Mesenchymal stem cell (in vitro differentiated cells and primary cell): Measurements from ENCODE around the gene CHCT1.
"Not testable (repeated sequence)": the region's sequence is repeated elsewhere in the genome, so short reads cannot be mapped to it uniquely, and the experiment has no call there.

Source experiments
- DNase-seq: peaks from one replicate; pipeline ENCODE4 v3.0.0-alpha.2; 2013
- H2AFZ ChIP-seq: one replicate; pipeline ENCODE4 v1.6.1; 2013; ENCODE audit warnings: low read depth, mild to moderate bottlenecking, control low read depth, inconsistent platforms, low read length, moderate library complexity
- H2AK5ac ChIP-seq: 2 replicates; pipeline ENCODE4 v1.6.1; 2013; ENCODE audit warnings: low read length, moderate library complexity, mild to moderate bottlenecking, inconsistent platforms; ENCODE audit not compliant: severe bottlenecking
- H2BK120ac ChIP-seq: one replicate; pipeline ENCODE4 v1.6.1; 2013; ENCODE audit warnings: low read depth, mild to moderate bottlenecking, inconsistent platforms, low read length, moderate library complexity
- H2BK12ac ChIP-seq, 2 experiments: one replicate each; pipeline ENCODE4 v1.6.1; 2013; ENCODE audit warnings: inconsistent platforms in 2 of 2, low read length in 2 of 2, mild to moderate bottlenecking in 2 of 2, moderate library complexity in 2 of 2, control low read depth in 1 of 2
- H2BK15ac ChIP-seq: one replicate; pipeline ENCODE4 v1.6.1; 2013; ENCODE audit warnings: mild to moderate bottlenecking, low read depth, inconsistent platforms; ENCODE audit not compliant: poor library complexity, severe bottlenecking
- H2BK5ac ChIP-seq: 2 replicates; pipeline ENCODE4 v1.6.1; 2013; ENCODE audit warnings: low read depth, mild to moderate bottlenecking, low read length, control low read depth, inconsistent platforms; ENCODE audit not compliant: poor library complexity, severe bottlenecking
- H3K14ac ChIP-seq, 2 experiments: one replicate each; pipeline ENCODE4 v1.6.1; 2013; ENCODE audit warnings: inconsistent platforms in 2 of 2, low read length in 2 of 2, control low read depth in 1 of 2, mild to moderate bottlenecking in 1 of 2, moderate library complexity in 1 of 2
- H3K18ac ChIP-seq, 2 experiments: one replicate each; pipeline ENCODE4 v1.6.1; 2013; ENCODE audit warnings: inconsistent platforms in 2 of 2, low read length in 2 of 2, control low read depth in 1 of 2, low read depth in 1 of 2, mild to moderate bottlenecking in 1 of 2
- H3K23ac ChIP-seq, 2 experiments: one replicate each; pipeline ENCODE4 v1.6.1; 2013; ENCODE audit warnings: inconsistent platforms in 2 of 2, low read length in 2 of 2, mild to moderate bottlenecking in 2 of 2, moderate library complexity in 2 of 2, control low read depth in 1 of 2
- H3K27ac ChIP-seq: 2 replicates; pipeline ENCODE4 v1.5.1; 2013; ENCODE audit warnings: mild to moderate bottlenecking, moderate library complexity, low read length, control low read depth, inconsistent platforms; ENCODE audit not compliant: poor library complexity, severe bottlenecking
- H3K27me3 ChIP-seq, 2 experiments: 2 replicates each; pipeline versions ENCODE4 v1.6.1 to v1.7.0; 2013; ENCODE audit warnings: low read length in 2 of 2, mild to moderate bottlenecking in 2 of 2, moderate library complexity in 2 of 2, control low read depth in 1 of 2, inconsistent platforms in 1 of 2; ENCODE audit not compliant: control insufficient read depth in 1 of 2, insufficient read depth in 1 of 2
- H3K36me3 ChIP-seq, 2 experiments: 2 replicates each; pipeline versions ENCODE4 v1.6.1 to v1.7.0; 2013; ENCODE audit warnings: low read length in 2 of 2, control low read depth in 1 of 2, inconsistent platforms in 1 of 2, low read depth in 1 of 2, mild to moderate bottlenecking in 1 of 2; ENCODE audit not compliant: insufficient read depth in 2 of 2, control insufficient read depth in 1 of 2
- H3K4ac ChIP-seq, 2 experiments: one replicate each; pipeline ENCODE4 v1.6.1; 2013; ENCODE audit warnings: inconsistent platforms in 2 of 2, low read length in 2 of 2, mild to moderate bottlenecking in 2 of 2, moderate library complexity in 2 of 2, control low read depth in 1 of 2, low read depth in 1 of 2
- H3K4me1 ChIP-seq: 2 replicates; pipeline ENCODE4 v1.6.1; 2013; ENCODE audit warnings: low read depth, low read length, control low read depth; ENCODE audit not compliant: control insufficient read depth, insufficient read depth
- H3K4me2 ChIP-seq: 2 replicates; pipeline ENCODE4 v1.6.1; 2013; ENCODE audit warnings: low read length, mild to moderate bottlenecking, inconsistent platforms; ENCODE audit not compliant: poor library complexity, severe bottlenecking
- H3K4me3 ChIP-seq, 2 experiments: 2 replicates each; pipeline versions ENCODE4 v1.5.1 to v1.7.0; 2013; ENCODE audit warnings: low read length in 2 of 2, mild to moderate bottlenecking in 2 of 2, control low read depth in 1 of 2, low read depth in 1 of 2; ENCODE audit not compliant: insufficient read depth in 1 of 2
- H3K79me1 ChIP-seq: replicated peaks from 2 replicates; pipeline ENCODE4 v1.6.1; 2013; ENCODE audit warnings: mild to moderate bottlenecking, control low read depth, low read length, inconsistent platforms; ENCODE audit not compliant: poor library complexity, severe bottlenecking
- H3K9ac ChIP-seq: 2 replicates; pipeline ENCODE4 v1.7.0; 2013; ENCODE audit warnings: mild to moderate bottlenecking, low read length, moderate library complexity
- H3K9me3 ChIP-seq: 2 replicates; pipeline ENCODE4 v1.7.0; 2013; ENCODE audit warnings: mild to moderate bottlenecking, low read length; ENCODE audit not compliant: control insufficient read depth
- H4K8ac ChIP-seq: one replicate; pipeline ENCODE4 v1.6.1; 2013; ENCODE audit warnings: inconsistent platforms, mild to moderate bottlenecking, low read length, moderate library complexity
- H4K91ac ChIP-seq: one replicate; pipeline ENCODE4 v1.6.1; 2013; ENCODE audit warnings: mild to moderate bottlenecking, low read length, inconsistent platforms
- WGBS: methylation state at CpG from one replicate; pipeline ENCODE4 v1.1.7; 2013; ENCODE audit warnings: mixed read lengths; 5-methylcytosine and 5-hydroxymethylcytosine counted together

Gene CHCT1

DNA sequence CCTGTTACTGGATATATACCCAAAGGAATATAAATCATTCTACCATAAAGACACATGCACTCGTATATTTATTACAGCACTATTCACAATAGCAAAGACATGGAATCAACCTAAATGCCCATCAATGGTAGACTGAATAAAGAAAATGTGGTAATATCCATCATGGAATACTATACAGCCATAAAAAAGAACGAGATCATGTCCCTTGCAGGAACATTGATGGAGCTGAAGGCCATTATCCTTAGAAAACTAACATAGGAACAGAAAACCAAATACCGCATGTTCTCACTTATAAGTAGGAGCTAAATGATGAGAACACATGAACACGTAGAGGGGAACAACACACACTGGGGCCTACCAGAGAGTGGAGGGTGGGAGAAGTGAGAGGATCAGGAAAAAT is 3.3 kb upstream of the CHCT1 start:
- H3K18ac ChIP-seq, H2BK12ac ChIP-seq, H4K8ac ChIP-seq, H3K4me3 ChIP-seq, H3K23ac ChIP-seq, H3K4me2 ChIP-seq, H3K14ac ChIP-seq, H3K4ac ChIP-seq, H2AK5ac ChIP-seq, H4K91ac ChIP-seq, H3K4me1 ChIP-seq, H2BK15ac ChIP-seq, H3K79me1 ChIP-seq, H3K36me3 ChIP-seq, H3K9me3 ChIP-seq, H3K9ac ChIP-seq, H3K27ac ChIP-seq, H3K27me3 ChIP-seq, H2BK5ac ChIP-seq, H2BK120ac ChIP-seq, H2AFZ ChIP-seq, DNase-seq: not testable (repeated sequence)
- 100% methylated on average over 3 of the region's 4 CpGs for WGBS

DNA sequence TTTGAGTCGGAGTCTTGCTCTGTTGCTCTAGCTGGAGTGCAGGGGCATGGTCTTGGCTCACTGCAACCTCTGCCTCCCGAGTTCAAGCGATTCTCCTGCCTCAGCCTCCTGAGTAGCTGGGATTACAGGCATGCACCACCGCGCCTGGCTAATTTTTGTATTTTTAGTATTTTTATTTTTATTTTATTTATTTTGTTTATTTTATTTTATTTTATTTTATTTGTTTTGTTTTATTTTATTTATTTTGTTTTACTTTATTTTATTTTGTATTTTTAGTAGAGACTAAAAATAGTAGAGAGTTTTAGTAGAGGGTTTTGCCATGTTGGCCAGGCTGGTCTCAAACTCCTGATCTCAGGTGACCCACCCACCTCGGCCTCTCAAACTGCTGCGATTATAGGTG is 2.4 kb upstream of the CHCT1 start:
- H3K4me1 ChIP-seq, H2BK12ac ChIP-seq, H2BK120ac ChIP-seq, H2BK15ac ChIP-seq, H3K79me1 ChIP-seq, H2AFZ ChIP-seq, H3K4ac ChIP-seq, H3K9ac ChIP-seq, H2AK5ac ChIP-seq, H3K4me2 ChIP-seq, H2BK5ac ChIP-seq, H3K14ac ChIP-seq, DNase-seq, H3K18ac ChIP-seq, H3K4me3 ChIP-seq, H3K36me3 ChIP-seq, H4K91ac ChIP-seq, H3K9me3 ChIP-seq, H4K8ac ChIP-seq, H3K27ac ChIP-seq, H3K23ac ChIP-seq, H3K27me3 ChIP-seq: not testable (repeated sequence)
- WGBS: 95% methylated on average over 4 of the region's 7 CpGs

DNA sequence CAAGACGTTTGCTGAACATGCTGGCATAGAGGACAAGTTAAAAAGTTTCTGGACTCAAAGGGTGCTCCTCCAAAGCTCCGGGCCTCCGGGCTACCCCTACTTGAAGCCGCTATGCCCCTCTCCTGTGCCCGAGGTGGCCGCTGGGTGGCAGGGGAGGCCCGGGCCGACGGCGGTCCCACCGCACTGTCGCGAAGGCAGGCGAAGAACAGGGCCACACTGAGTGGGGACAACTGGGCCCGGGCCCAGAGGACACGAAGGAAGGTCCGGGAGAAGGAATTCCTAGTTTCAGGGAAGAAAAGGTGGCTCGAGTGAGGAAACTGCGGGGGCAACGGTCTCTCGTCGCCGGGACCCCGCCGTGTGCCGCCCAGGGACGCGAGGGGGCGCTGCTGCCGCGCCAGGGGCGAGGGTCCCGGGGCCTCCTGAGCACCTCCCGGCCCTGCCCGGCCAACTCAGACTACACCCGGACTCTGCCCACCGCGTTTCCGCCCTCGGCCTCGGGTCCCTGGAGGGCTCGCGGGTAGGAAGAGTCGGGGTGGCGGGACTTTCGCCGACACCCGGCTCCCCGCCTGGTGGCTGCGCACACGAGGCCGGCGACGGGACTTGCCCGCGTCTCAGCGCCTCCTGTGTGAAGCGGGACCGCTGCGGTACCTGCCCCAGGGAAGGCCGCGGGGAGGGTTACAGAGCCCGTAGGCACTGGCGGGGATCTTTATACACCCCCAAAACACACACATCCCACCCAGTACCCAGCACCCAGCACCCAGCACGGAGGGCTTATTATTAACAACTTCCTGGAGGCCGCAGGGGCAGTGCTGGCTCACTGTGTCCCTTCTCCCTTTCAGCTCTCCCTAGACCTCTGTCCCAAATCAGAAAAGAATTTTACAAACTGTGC is 772 bp upstream of the CHCT1 start:
- Histone ChIP-seq H2BK15ac (peak overlapping the region; percentile 57), H2BK12ac (peak overlapping the region; percentile 40 to 67), H2BK120ac (peak overlapping the region; percentile 6), H3K4me2 (peak overlapping the region; percentile 85), H3K9ac (peak overlapping the region; percentile 86), H3K9me3 (no peaks in the 10 kb centered on the region), H3K27ac (no peak overlapping the region), H4K91ac (peak overlapping the region; percentile 77), H2AFZ (peak overlapping the region; percentile 48), H3K79me1 (no peaks in the 10 kb centered on the region), H3K27me3 (no peaks in the 10 kb centered on the region), H3K14ac (peak overlapping the region in 1 of 2 experiments; percentile 45), H3K23ac (peak overlapping the region in 1 of 2 experiments; percentile 81), H3K4me1 (peaks cover 4% of the 10 kb centered on the region), H3K36me3 (no peaks in the 10 kb centered on the region), H3K4me3 (peak overlapping the region; percentile 45 to 75), H3K18ac (peak overlapping the region; percentile 54 to 76), H2BK5ac (no peak overlapping the region), H2AK5ac (no peak overlapping the region), H3K4ac (peak overlapping the region in 1 of 2 experiments; percentile 46), H4K8ac (peak overlapping the region; percentile 74)
- WGBS: 6% methylated on average over 61 of the region's 66 CpGs
- DNase-seq: peak; percentile 76

DNA sequence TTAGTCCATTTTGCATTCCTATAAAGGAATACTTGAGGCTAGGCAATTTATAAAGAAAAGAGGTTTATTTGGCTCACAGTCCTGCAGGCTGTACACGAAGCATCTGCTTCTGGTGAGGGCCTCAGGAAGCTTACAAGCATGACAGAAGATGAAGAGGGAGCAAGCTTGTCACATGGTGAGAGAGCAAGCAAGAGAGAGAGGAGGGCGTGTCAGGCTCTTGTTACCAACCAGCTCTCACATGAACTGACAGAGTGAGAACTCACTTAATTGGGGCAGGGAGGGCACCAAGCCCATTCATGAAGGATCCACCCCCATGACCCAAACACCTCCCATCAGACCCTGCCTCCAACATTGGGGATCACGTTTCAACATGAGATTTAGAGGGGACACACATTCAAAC is 1.6 kb downstream of the CHCT1 start:
- no peak overlapping the region for H3K9ac ChIP-seq
- no peak overlapping the region for H3K4ac ChIP-seq
- no peaks in the 10 kb centered on the region for H3K79me1 ChIP-seq
- H3K9me3 ChIP-seq: no peaks in the 10 kb centered on the region
- no peak overlapping the region for H4K8ac ChIP-seq
- peaks cover 4% of the 10 kb centered on the region for H3K4me1 ChIP-seq
- no peak overlapping the region for H3K4me3 ChIP-seq
- no peak overlapping the region for H3K4me2 ChIP-seq
- no peak for DNase-seq
- no peak overlapping the region for H2BK5ac ChIP-seq
- no peak overlapping the region for H3K23ac ChIP-seq
- no peak overlapping the region for H2BK15ac ChIP-seq
- no peak overlapping the region for H3K27ac ChIP-seq
- WGBS: 81% methylated on average over 1 of the region's 3 CpGs
- no peak overlapping the region for H3K18ac ChIP-seq
- no peak overlapping the region for H2AK5ac ChIP-seq
- no peak overlapping the region for H3K14ac ChIP-seq
- H3K27me3 ChIP-seq: peaks cover 0 to 4% of the 10 kb centered on the region in 2 experiments
- no peak overlapping the region for H2AFZ ChIP-seq
- H4K91ac ChIP-seq: no peak overlapping the region
- H2BK120ac ChIP-seq: no peak overlapping the region
- no peaks in the 10 kb centered on the region for H3K36me3 ChIP-seq
- no peak overlapping the region for H2BK12ac ChIP-seq
